Ishikawa (cell line): Measurements from ENCODE around the gene POLR1D.

Experiments
- CEBPB ChIP-seq: IDR thresholded peaks from 2 replicates; pipeline ENCODE4 v1.6.1; 2012
- CREB1 ChIP-seq: IDR thresholded peaks from 2 replicates; pipeline ENCODE4 v1.6.1; 2012; ENCODE audit warnings: low read depth
- EGR1 ChIP-seq: IDR thresholded peaks from 2 replicates; pipeline ENCODE4 v1.6.1; 2012
- EP300 ChIP-seq: IDR thresholded peaks from 2 replicates; pipeline ENCODE4 v1.6.1; 2012; ENCODE audit warnings: borderline replicate concordance
- FOXM1 ChIP-seq: IDR thresholded peaks from 2 replicates; pipeline ENCODE4 v1.6.1; 2012; ENCODE audit warnings: low read depth, borderline replicate concordance
- MAX ChIP-seq: IDR thresholded peaks from 2 replicates; pipeline ENCODE4 v1.6.1; 2012
- NFIC ChIP-seq: IDR thresholded peaks from 2 replicates; pipeline ENCODE4 v1.6.1; 2012
- RAD21 ChIP-seq: IDR thresholded peaks from 2 replicates; pipeline ENCODE4 v1.6.1; 2012; ENCODE audit warnings: low read depth
- REST ChIP-seq: IDR thresholded peaks from 2 replicates; pipeline ENCODE4 v1.6.1; 2012; ENCODE audit warnings: low read depth, mild to moderate bottlenecking
- TAF1 ChIP-seq: IDR thresholded peaks from 2 replicates; pipeline ENCODE4 v1.6.1; 2012; ENCODE audit warnings: low read depth, mild to moderate bottlenecking
- TCF12 ChIP-seq: IDR thresholded peaks from 2 replicates; pipeline ENCODE4 v1.6.1; 2012; ENCODE audit warnings: low read depth
- TEAD4 ChIP-seq: IDR thresholded peaks from 2 replicates; pipeline ENCODE4 v1.6.1; 2012
- USF1 ChIP-seq: IDR thresholded peaks from 2 replicates; pipeline ENCODE4 v1.6.1; 2012
- YY1 ChIP-seq: IDR thresholded peaks from 2 replicates; pipeline ENCODE4 v1.6.1; 2012; ENCODE audit warnings: low read depth
- ZBTB7A ChIP-seq: IDR thresholded peaks from 2 replicates; pipeline ENCODE4 v1.6.1; 2012; ENCODE audit warnings: low read depth

The POLR1D gene

GRCh38 chr13:27637289-27637626, 15.6 kb downstream of the POLR1D start:
- TF ChIP-seq TEAD4 (no peak), EP300 (no peak), EGR1 (no peak), USF1 (no peak), YY1 (no peak), MAX (no peak), REST (no peak), TCF12 (no peak), CREB1 (no peak), TAF1 (no peak), ZBTB7A (no peak), FOXM1 (no peak)

- TF ChIP-seq MAX: no peak
- TF ChIP-seq EP300: no peak
- no peak for TF ChIP-seq CEBPB
- TF ChIP-seq REST: no peak
- TF ChIP-seq EGR1: no peak
- TF ChIP-seq USF1: no peak
- no peak for TF ChIP-seq ZBTB7A
- no peak for TF ChIP-seq TAF1
- TF ChIP-seq RAD21: no peak
- TF ChIP-seq TCF12: no peak
- TF ChIP-seq YY1: no peak
- TF ChIP-seq TEAD4: no peak
- no peak for TF ChIP-seq FOXM1
- no peak for TF ChIP-seq CREB1
These were observed 16.3 kb downstream of the POLR1D start for GRCh38 chr13:27638001-27638400.

GRCh38 chr13:27638521-27638920, 16.8 kb downstream of the POLR1D start:
- TF ChIP-seq CREB1 (no peak), TCF12 (no peak), TAF1 (no peak), RAD21 (no peak), NFIC (no peak)

GRCh38 chr13:27639186-27639585, 17.5 kb downstream of the POLR1D start:
- TF ChIP-seq EGR1: no peak
- no peak for TF ChIP-seq FOXM1
- no peak for TF ChIP-seq CREB1
- TF ChIP-seq NFIC: no peak
- no peak for TF ChIP-seq REST
- no peak for TF ChIP-seq ZBTB7A
- no peak for TF ChIP-seq TCF12
- TF ChIP-seq USF1: no peak
- TF ChIP-seq CEBPB: no peak
- TF ChIP-seq TAF1: no peak
- no peak for TF ChIP-seq TEAD4
- TF ChIP-seq EP300: no peak
- TF ChIP-seq YY1: no peak
- no peak for TF ChIP-seq RAD21
- no peak for TF ChIP-seq MAX
